GDM1 (cell line): ENCODE data around the gene CSE1L.
"Not testable (repeated sequence)": the region's sequence is repeated elsewhere in the genome, so short reads cannot be mapped to it uniquely, and the experiment has no call there.

Source experiments
- DNase-seq: peaks from one replicate; lab custom pipeline; 2025; lab: John Stamatoyannopoulos, UW

The CSE1L gene

GRCh38 chr20:49046087-49046900 is at the start of gene CSE1L:
Gene CSE1L, plus strand, starts transcription at chr20:49046312. Its CDS starts 12,152 bp downstream, at chr20:49058464.
- peak; percentile 96 for DNase-seq

GRCh38 chr20:48999890-49000870 is 45.9 kb upstream of the CSE1L start:
- DNase-seq = no peak

- no peak for DNase-seq
Measured at GRCh38 chr20:49001741-49002140, 44.4 kb upstream of the CSE1L start.

- DNase-seq = no peak
Measured at GRCh38 chr20:49006446-49006980, 39.6 kb upstream of the CSE1L start.

- no peak for DNase-seq
Measured at GRCh38 chr20:49009899-49010631, 36.0 kb upstream of the CSE1L start.

- DNase-seq = no peak
Measured at GRCh38 chr20:49024220-49024619, 21.9 kb upstream of the CSE1L start.

GRCh38 chr20:49028177-49028576 is 17.9 kb upstream of the CSE1L start:
- not testable (repeated sequence) for DNase-seq

- no peak for DNase-seq
Measured at GRCh38 chr20:49028684-49029083, 17.4 kb upstream of the CSE1L start.

- DNase-seq = no peak
Measured at GRCh38 chr20:49029203-49029602, 16.9 kb upstream of the CSE1L start.

GRCh38 chr20:49030954-49031619 is 15.0 kb upstream of the CSE1L start:
- no peak for DNase-seq

- no peak for DNase-seq
Measured at GRCh38 chr20:49032455-49032854, 13.7 kb upstream of the CSE1L start.

- DNase-seq = no peak
Measured at GRCh38 chr20:49034070-49034732, 11.9 kb upstream of the CSE1L start.

- DNase-seq = peak; percentile 67
Measured at GRCh38 chr20:49037962-49038387, 8.1 kb upstream of the CSE1L start.

- DNase-seq = no peak
Measured at GRCh38 chr20:49039854-49040253, 6.3 kb upstream of the CSE1L start.

- no peak for DNase-seq
Measured at GRCh38 chr20:49043000-49043399, 3.1 kb upstream of the CSE1L start.

GRCh38 chr20:49045440-49046086 is 549 bp upstream of the CSE1L start:
- DNase-seq = no peak

GRCh38 chr20:49052334-49052733 is 6.2 kb downstream of the CSE1L start:
- DNase-seq = no peak

GRCh38 chr20:49054056-49054643 is 8.0 kb downstream of the CSE1L start:
- no peak for DNase-seq

- no peak for DNase-seq
Measured at GRCh38 chr20:49063279-49063678, 17.2 kb downstream of the CSE1L start.

- DNase-seq = no peak
Measured at GRCh38 chr20:49074521-49074920, 28.4 kb downstream of the CSE1L start.
